Measurements from ENCODE around the gene NCBP2L. TPM values are rescaled to one million over a fixed set of nuclear protein-coding genes. Genes with fewer than 3 reads are reported as not detected.

NCBP2L gene
- total and polyA plus RNA-seq, 2 of the 8 experiments (the other 6 are each of a cell fraction or from before 2014, with no cell fraction given): not detected

- Histone ChIP-seq H2BK5ac (ENCODE audit: low read depth, low read length) (no peak overlapping the region), H3K23me2 (ENCODE audit: low read depth, low read length) (peaks cover 4% of the 10 kb centered on the region; the same call in 1 of the 2 replicates), H2BK15ac (ENCODE audit: low read length) (no peak overlapping the region), H2BK20ac (ENCODE audit: low read length) (no peak overlapping the region), H3K4me2 (ENCODE audit: insufficient read depth in 1 of 2, low read depth in 2 of 2, low read length in 2 of 2) (peak overlapping the region; percentile 89 to 94), H3K18ac (ENCODE audit: extremely low read depth, low read length) (no peak overlapping the region; the same call in 1 of the 2 replicates), H2BK12ac (ENCODE audit: low read depth, low read length) (peak overlapping the region; percentile 17; the same call in 1 of the 2 replicates), H3K9me3 (ENCODE audit: insufficient read depth in 2 of 2, low read depth in 1 of 2, low read length in 1 of 2) (no peaks in the 10 kb centered on the region), H3K27me3 (replicated peaks in 1 of 4; ENCODE audit: control insufficient read depth in 3 of 4, extremely low read depth in 1 of 4, insufficient read depth in 3 of 4, low read length in 3 of 4) (peaks cover 20 to 39% (median 32%) of the 10 kb centered on the region in 4 experiments), H3K4me3 (ENCODE audit: extremely low read depth in 1 of 4, insufficient read depth in 2 of 4, low read depth in 3 of 4, low read length in 4 of 4) (peak overlapping the region; percentile 26 to 62 (median 41)), H2AFZ (ENCODE audit: low read length) (no peak overlapping the region), H2BK120ac (replicated peaks; ENCODE audit: low read depth, low read length) (no peak overlapping the region), H3K56ac (replicated peaks; ENCODE audit: insufficient read length, low read depth, low read length) (no peak overlapping the region), H3K9ac (replicated peaks in 1 of 4; ENCODE audit: extremely low read depth in 1 of 4, low read depth in 3 of 4, low read length in 3 of 4) (peak overlapping the region in 1 of 4 experiments; percentile 39; a peak in 1 of 7 replicates), H3K27ac (ENCODE audit: low read depth, low read length) (no peak overlapping the region), H4K5ac (ENCODE audit: insufficient read length, low read depth, low read length) (no peak overlapping the region), H3K4me1 (replicated peaks in 1 of 4; ENCODE audit: control insufficient read depth in 3 of 4, insufficient read depth in 4 of 4, low read length in 3 of 4) (peaks cover 0 to 10% (median 8%) of the 10 kb centered on the region in 4 experiments), H4K20me1 (replicated peaks in 1 of 2; ENCODE audit: control insufficient read depth in 1 of 2, insufficient read depth in 2 of 2, low read length in 2 of 2) (no peaks in the 10 kb centered on the region), H3K23ac (ENCODE audit: insufficient read length) (no peak overlapping the region), H3K79me1 (ENCODE audit: low read depth, low read length) (no peaks in the 10 kb centered on the region), H3K14ac (ENCODE audit: insufficient read length) (no peak overlapping the region), H3K79me2 (ENCODE audit: control insufficient read depth in 1 of 2, insufficient read depth in 2 of 2, low read length in 2 of 2) (no peaks in the 10 kb centered on the region), H3K4ac (replicated peaks; ENCODE audit: insufficient read length, low read depth, low read length) (no peak overlapping the region), H4K91ac (replicated peaks; ENCODE audit: insufficient read length, low read length) (no peak overlapping the region), H3K36me3 (ENCODE audit: control insufficient read depth in 2 of 4, insufficient read depth in 4 of 4, low read length in 3 of 4) (no peaks in the 10 kb centered on the region), H2AK5ac (ENCODE audit: low read depth, low read length) (no peak overlapping the region), H4K8ac (ENCODE audit: extremely low read depth, insufficient read depth, low read length) (no peak overlapping the region)
- WGBS, 2 experiments (ENCODE audit: extremely low coverage in 1 of 2, insufficient coverage in 1 of 2, insufficient read length in 1 of 2, insufficient replicate concordance in 2 of 2, low coverage in 1 of 2, low lambda C conversion rate in 2 of 2, missing lambda C conversion rate in 1 of 2): 4% methylated on average over 30 of the region's 40 CpGs; no CpG with 5 or more reads in 1 of the 2 experiments
- DNase-seq (ENCODE audit: low read depth in 1 of 2, low spot score in 2 of 2) (peak in 1 of 2 experiments; percentile 47), FAIRE-seq (no peak)
- CTCF ChIA-PET (ENCODE audit: partially characterized antibody): interaction anchor here (0.6 to 10.8 kb wide), 17 partner anchors 17 to 710 kb away, joined by 3 to 209 read pairs (median 5); no protein-coding TSS in a partner anchor
- POLR2A ChIA-PET (ENCODE audit: partially characterized antibody): interaction anchor here (0.6 to 3.1 kb wide), 5 partner anchors 25 to 147 kb away, joined by 3 to 21 read pairs (median 4); partner anchors contain the start of gene PRPS1
- TF ChIP-seq POLR2AphosphoS5 (IDR thresholded peaks at IDR 0.05; ENCODE audit: low read depth, low read length) (no peak), TAF1 (IDR thresholded peaks at IDR 0.05; ENCODE audit: low read depth, low read length) (no peak), E2F6 (IDR thresholded peaks at IDR 0.05) (no peak), KDM4A (IDR thresholded peaks at IDR 0.05; ENCODE audit: low read depth, low read length, severe bottlenecking) (peak; percentile 70), BACH1 (IDR thresholded peaks at IDR 0.05; ENCODE audit: low read length) (no peak), GABPA (IDR thresholded peaks at IDR 0.05; ENCODE audit: borderline replicate concordance, insufficient read depth, low read length) (no peak), ASH2L (IDR thresholded peaks at IDR 0.05; ENCODE audit: low read length) (peak; percentile 16), ATF2 (IDR thresholded peaks at IDR 0.05; ENCODE audit: low read length) (no peak), RBBP5 (IDR thresholded peaks at IDR 0.05; ENCODE audit: borderline replicate concordance, low read depth, low read length) (0 out of 2 replicates have a peak, but pooled peaks have one; percentile 33)
Observed at GRCh38 chrX:107775000-107775733, 2.4 kb upstream of the NCBP2L start.
